ENCODE data around the gene KSR1.

DNA sequence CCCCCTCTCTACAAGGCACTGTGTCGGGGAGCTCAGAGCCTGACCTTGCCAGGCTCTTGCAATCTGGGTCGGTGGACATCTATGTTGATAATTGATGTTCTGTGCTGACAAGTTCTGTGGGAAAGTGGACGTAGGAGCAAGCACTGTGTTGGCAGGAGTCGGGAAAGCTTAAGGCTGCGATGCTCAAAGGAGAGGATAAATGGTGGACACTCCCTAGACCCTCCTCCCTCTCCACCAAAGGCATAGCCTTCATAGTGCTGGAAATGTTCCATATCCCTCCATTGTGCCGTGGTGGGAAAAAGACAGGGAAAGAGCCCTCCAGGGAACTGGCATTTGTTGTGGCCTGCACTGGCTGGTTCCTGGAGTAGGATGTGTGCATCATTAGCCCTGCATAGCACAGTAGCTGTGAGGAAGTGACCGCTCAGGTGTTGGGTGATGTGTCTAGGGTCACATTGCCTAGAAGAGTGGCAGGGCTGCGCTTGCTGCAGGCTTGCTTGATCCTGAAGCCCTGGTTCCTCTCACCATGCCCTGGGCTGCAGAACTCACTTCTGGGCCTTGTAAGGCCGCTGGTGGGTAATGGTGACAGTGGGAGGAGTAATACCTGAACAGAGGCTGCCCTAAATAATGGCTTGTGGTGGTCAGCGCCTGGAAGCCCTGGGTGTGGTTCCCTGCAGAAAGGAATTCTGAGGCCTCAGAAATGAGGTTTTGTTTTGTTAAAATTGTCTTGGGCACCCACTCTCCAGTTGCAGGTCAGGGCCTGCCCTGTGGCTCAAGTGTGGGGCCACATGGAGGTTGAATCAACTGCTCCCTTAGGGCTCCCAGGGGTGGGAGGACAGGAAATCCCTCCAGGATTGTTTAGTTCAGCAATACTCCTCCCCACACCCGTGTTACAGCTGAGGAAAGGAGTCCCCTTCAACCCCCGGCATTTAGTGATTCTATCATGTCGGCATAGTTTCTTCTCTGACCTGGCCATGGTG lies 62.6 kb downstream of the KSR1 start:
- no peak for TF ChIP-seq EZH2 (IDR thresholded peaks at IDR 0.05; ENCODE audit: borderline replicate concordance, low read depth, low read length, poor library complexity, severe bottlenecking)
- TF ChIP-seq, protein P1, sequence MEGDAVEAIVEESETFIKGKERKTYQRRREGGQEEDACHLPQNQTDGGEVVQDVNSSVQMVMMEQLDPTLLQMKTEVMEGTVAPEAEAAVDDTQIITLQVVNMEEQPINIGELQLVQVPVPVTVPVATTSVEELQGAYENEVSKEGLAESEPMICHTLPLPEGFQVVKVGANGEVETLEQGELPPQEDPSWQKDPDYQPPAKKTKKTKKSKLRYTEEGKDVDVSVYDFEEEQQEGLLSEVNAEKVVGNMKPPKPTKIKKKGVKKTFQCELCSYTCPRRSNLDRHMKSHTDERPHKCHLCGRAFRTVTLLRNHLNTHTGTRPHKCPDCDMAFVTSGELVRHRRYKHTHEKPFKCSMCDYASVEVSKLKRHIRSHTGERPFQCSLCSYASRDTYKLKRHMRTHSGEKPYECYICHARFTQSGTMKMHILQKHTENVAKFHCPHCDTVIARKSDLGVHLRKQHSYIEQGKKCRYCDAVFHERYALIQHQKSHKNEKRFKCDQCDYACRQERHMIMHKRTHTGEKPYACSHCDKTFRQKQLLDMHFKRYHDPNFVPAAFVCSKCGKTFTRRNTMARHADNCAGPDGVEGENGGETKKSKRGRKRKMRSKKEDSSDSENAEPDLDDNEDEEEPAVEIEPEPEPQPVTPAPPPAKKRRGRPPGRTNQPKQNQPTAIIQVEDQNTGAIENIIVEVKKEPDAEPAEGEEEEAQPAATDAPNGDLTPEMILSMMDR (conservative IDR thresholded peaks at IDR 0.05; ENCODE audit: low read depth, low read length), result no peak
